GM23338 (cell line): ENCODE data around the gene FDXACB1. TPM values are rescaled to one million over a fixed set of nuclear protein-coding genes. Genes with fewer than 3 reads are reported as not detected.

ENCODE experiments used
- ATAC-seq: fragments of 200-7000 bp; cut with Tn5 transposase; 3 replicates; pipeline ENCODE4 v1.9.1; 2020
- DNase-seq: peaks from one replicate; pipeline ENCODE4 v3.0.0-alpha.2; 2015; ENCODE audit warnings: low spot score
- H2AFZ ChIP-seq: fragments of 200-600 bp; sonication (generic); 2 replicates; pipeline ENCODE4 v1.8.0; 2016; ENCODE audit warnings: antibody characterized with exemption, mild to moderate bottlenecking, moderate library complexity
- H3F3A ChIP-seq: fragments of 200-600 bp; sonication (generic); replicated peaks from 2 replicates; pipeline ENCODE4 v1.8.0; 2017; ENCODE audit warnings: antibody characterized with exemption, mixed run types, low read depth
- H3K27ac ChIP-seq: fragments of 200-600 bp; sonication (generic); 2 replicates; pipeline ENCODE4 v1.6.1; 2016; ENCODE audit warnings: low read depth
- H3K27me3 ChIP-seq: fragments of 200-600 bp; sonication (generic); 2 replicates; pipeline ENCODE4 v1.8.0; 2016; ENCODE audit warnings: mild to moderate bottlenecking, mixed run types, moderate library complexity; ENCODE audit not compliant: insufficient read depth
- H3K36me3 ChIP-seq: fragments of 200-600 bp; sonication (generic); 2 replicates; pipeline ENCODE4 v1.8.0; 2016; ENCODE audit warnings: mild to moderate bottlenecking; ENCODE audit not compliant: insufficient read depth
- H3K4me1 ChIP-seq: fragments of 200-600 bp; sonication (generic); 2 replicates; pipeline ENCODE4 v1.8.0; 2016; ENCODE audit warnings: mild to moderate bottlenecking, moderate library complexity; ENCODE audit not compliant: insufficient read depth
- H3K4me2 ChIP-seq: fragments of 200-600 bp; sonication (generic); 2 replicates; pipeline ENCODE4 v1.7.1; 2017; ENCODE audit warnings: mixed run types
- H3K4me3 ChIP-seq: fragments of 200-600 bp; sonication (generic); 2 replicates; pipeline ENCODE4 v1.6.1; 2016; ENCODE audit warnings: mixed run types
- H3K79me2 ChIP-seq: fragments of 200-600 bp; sonication (generic); replicated peaks from 2 replicates; pipeline ENCODE4 v1.8.0; 2017; ENCODE audit warnings: mild to moderate bottlenecking; ENCODE audit not compliant: insufficient read depth
- H3K9me2 ChIP-seq: fragments of 200-600 bp; sonication (generic); 2 replicates; pipeline ENCODE4 v1.8.0; 2017; ENCODE audit not compliant: insufficient read depth
- H4K20me1 ChIP-seq: fragments of 200-600 bp; sonication (generic); replicated peaks from 2 replicates; pipeline ENCODE4 v1.8.0; 2017; ENCODE audit warnings: mild to moderate bottlenecking; ENCODE audit not compliant: insufficient read depth
- H3K27ac Mint-ChIP-seq: 2 replicates; pipeline ENCODE4 v1.8.0; 2020; ENCODE audit warnings: inconsistent platforms, mild to moderate bottlenecking, moderate library complexity, mixed read lengths
- H3K27me3 Mint-ChIP-seq: 3 replicates; pipeline ENCODE4 v1.8.0; 2022; ENCODE audit warnings: low read depth, mild to moderate bottlenecking, moderate library complexity, mixed read lengths, inconsistent platforms; ENCODE audit not compliant: insufficient read depth, poor library complexity
- H3K36me3 Mint-ChIP-seq: 3 replicates; pipeline ENCODE4 v1.8.0; 2021; ENCODE audit warnings: low read depth, mild to moderate bottlenecking, inconsistent platforms, moderate library complexity, mixed read lengths
- H3K4me1 Mint-ChIP-seq: 3 replicates; pipeline ENCODE4 v1.8.0; 2020; ENCODE audit warnings: mild to moderate bottlenecking, inconsistent platforms, mixed read lengths
- H3K4me3 Mint-ChIP-seq: 3 replicates; pipeline ENCODE4 v1.8.0; 2021; ENCODE audit warnings: moderate library complexity, mild to moderate bottlenecking, inconsistent platforms, mixed read lengths
- H3K9me3 Mint-ChIP-seq: 3 replicates; pipeline ENCODE4 v1.8.0; 2020; ENCODE audit warnings: moderate library complexity, mild to moderate bottlenecking, inconsistent platforms, mixed read lengths
- CREB1 ChIP-seq: fragments of 250-450 bp; sonication (Bioruptor Pico); IDR thresholded peaks from 2 replicates; pipeline ENCODE4 v1.5.0; 2020; ENCODE audit warnings: low read depth, mild to moderate bottlenecking, moderate library complexity
- EZH2 ChIP-seq: fragments of 200-600 bp; sonication (generic); IDR thresholded peaks from one replicate; pipeline ENCODE4 v1.8.0; 2017; ENCODE audit warnings: antibody characterized with exemption, mild to moderate bottlenecking, low read depth; ENCODE audit not compliant: unreplicated experiment
- EZH2phosphoT487 ChIP-seq: fragments of 200-600 bp; sonication (generic); IDR thresholded peaks from one replicate; pipeline ENCODE4 v1.8.1; 2018; ENCODE audit warnings: antibody characterized with exemption; ENCODE audit not compliant: unreplicated experiment
- JUNB ChIP-seq: IDR thresholded peaks from one replicate; pipeline ENCODE4 v1.6.1; 2016; ENCODE audit warnings: antibody characterized with exemption; ENCODE audit not compliant: unreplicated experiment
- NANOG ChIP-seq: IDR thresholded peaks from 2 replicates; pipeline ENCODE4 v1.6.1; 2016; ENCODE audit warnings: antibody characterized with exemption, borderline replicate concordance
- POLR2AphosphoS5 ChIP-seq: IDR thresholded peaks from 2 replicates; pipeline ENCODE4 v1.6.1; 2016; ENCODE audit warnings: antibody characterized with exemption, low read depth
- STAT1 ChIP-seq: IDR thresholded peaks from one replicate; pipeline ENCODE4 v1.6.1; 2016; ENCODE audit warnings: antibody characterized with exemption; ENCODE audit not compliant: unreplicated experiment
- ZNF114 ChIP-seq: fragments of 250-450 bp; sonication (Bioruptor Pico); IDR thresholded peaks from 2 replicates; pipeline ENCODE4 v1.5.0; 2020; ENCODE audit warnings: mild to moderate bottlenecking, moderate library complexity
- ZNF331 ChIP-seq: fragments of 250-450 bp; sonication (Bioruptor Pico); IDR thresholded peaks from 2 replicates; pipeline ENCODE4 v1.5.0; 2020; ENCODE audit warnings: low read depth, mild to moderate bottlenecking, moderate library complexity
- ZNF462 ChIP-seq: fragments of 250-450 bp; sonication (Bioruptor Pico); IDR thresholded peaks from 2 replicates; pipeline ENCODE4 v1.5.0; 2020; ENCODE audit warnings: mild to moderate bottlenecking, moderate library complexity
- polyA plus RNA-seq: library from polyadenylated mRNA; unstranded; fragments of >200 nt; fragmentation: Nextera tagmentation; extraction: Ambion mirVana; gene quantifications from 2 replicates; pipeline ENCODE4 v1.2.1, GENCODE V29; 2016
- total RNA-seq: library from RNA; depleted of rRNA; stranded (reverse); fragments of >200 nt; shearing (Covaris generic); gene quantifications from 2 replicates; pipeline ENCODE4 v1.2.3, GENCODE V29; 2014
- TF ChIP-seq, protein P1 (sequence below): IDR thresholded peaks from one replicate; pipeline ENCODE4 v1.6.1; 2018; ENCODE audit warnings: antibody characterized with exemption; ENCODE audit not compliant: unreplicated experiment
- TF ChIP-seq, protein P2 (sequence below), 2 experiments: fragments of 200-600 bp in 1 of 2; sonication (generic) in 1 of 2; conservative IDR thresholded peaks; 2 replicates each; pipeline versions ENCODE4 v1.5.1 to v1.6.1; 2016 to 2017; ENCODE audit warnings: antibody characterized with exemption in 2 of 2, low read depth in 2 of 2, mild to moderate bottlenecking in 2 of 2, moderate library complexity in 1 of 2
- TF ChIP-seq, protein P3 (sequence below): IDR thresholded peaks from 2 replicates; pipeline ENCODE4 v1.6.1; 2016; ENCODE audit warnings: antibody characterized with exemption

FDXACB1 gene
- total and polyA plus RNA-seq, 2 experiments from 2014 or later = 1.6 to 2.4 TPM

- Histone ChIP-seq H3K4me1 (no peaks in the 10 kb centered on the region), H3K4me2 (no peak overlapping the region), H3K9me2 (no peaks in the 10 kb centered on the region), H2AFZ (no peak overlapping the region), H4K20me1 (no peaks in the 10 kb centered on the region), H3K79me2 (no peaks in the 10 kb centered on the region), H3K27ac (no peak overlapping the region), H3K27me3 (no peaks in the 10 kb centered on the region), H3F3A (no peaks in the 10 kb centered on the region), H3K4me3 (no peak overlapping the region), H3K36me3 (peaks cover 3% of the 10 kb centered on the region; the same call in 1 of the 2 replicates)
- H3K27ac Mint-ChIP-seq = no peak overlapping the region
- H3K27me3 Mint-ChIP-seq = no peaks in the 10 kb centered on the region
- ATAC-seq (no peak), DNase-seq (no peak)
- H3K9me3 Mint-ChIP-seq = no peaks in the 10 kb centered on the region
- H3K4me3 Mint-ChIP-seq = no peak overlapping the region
- peaks cover 4% of the 10 kb centered on the region; the same call in 1 of the 3 replicates for H3K36me3 Mint-ChIP-seq
- TF ChIP-seq JUNB (no peak), EZH2 (no peak), POLR2AphosphoS5 (no peak), ZNF462 (CRISPR knock-in tag) (no peak), EZH2phosphoT487 (no peak), ZNF331 (no peak), STAT1 (no peak), NANOG (no peak), ZNF114 (no peak), CREB1 (CRISPR knock-in tag) (no peak)
- TF ChIP-seq, protein P1, sequence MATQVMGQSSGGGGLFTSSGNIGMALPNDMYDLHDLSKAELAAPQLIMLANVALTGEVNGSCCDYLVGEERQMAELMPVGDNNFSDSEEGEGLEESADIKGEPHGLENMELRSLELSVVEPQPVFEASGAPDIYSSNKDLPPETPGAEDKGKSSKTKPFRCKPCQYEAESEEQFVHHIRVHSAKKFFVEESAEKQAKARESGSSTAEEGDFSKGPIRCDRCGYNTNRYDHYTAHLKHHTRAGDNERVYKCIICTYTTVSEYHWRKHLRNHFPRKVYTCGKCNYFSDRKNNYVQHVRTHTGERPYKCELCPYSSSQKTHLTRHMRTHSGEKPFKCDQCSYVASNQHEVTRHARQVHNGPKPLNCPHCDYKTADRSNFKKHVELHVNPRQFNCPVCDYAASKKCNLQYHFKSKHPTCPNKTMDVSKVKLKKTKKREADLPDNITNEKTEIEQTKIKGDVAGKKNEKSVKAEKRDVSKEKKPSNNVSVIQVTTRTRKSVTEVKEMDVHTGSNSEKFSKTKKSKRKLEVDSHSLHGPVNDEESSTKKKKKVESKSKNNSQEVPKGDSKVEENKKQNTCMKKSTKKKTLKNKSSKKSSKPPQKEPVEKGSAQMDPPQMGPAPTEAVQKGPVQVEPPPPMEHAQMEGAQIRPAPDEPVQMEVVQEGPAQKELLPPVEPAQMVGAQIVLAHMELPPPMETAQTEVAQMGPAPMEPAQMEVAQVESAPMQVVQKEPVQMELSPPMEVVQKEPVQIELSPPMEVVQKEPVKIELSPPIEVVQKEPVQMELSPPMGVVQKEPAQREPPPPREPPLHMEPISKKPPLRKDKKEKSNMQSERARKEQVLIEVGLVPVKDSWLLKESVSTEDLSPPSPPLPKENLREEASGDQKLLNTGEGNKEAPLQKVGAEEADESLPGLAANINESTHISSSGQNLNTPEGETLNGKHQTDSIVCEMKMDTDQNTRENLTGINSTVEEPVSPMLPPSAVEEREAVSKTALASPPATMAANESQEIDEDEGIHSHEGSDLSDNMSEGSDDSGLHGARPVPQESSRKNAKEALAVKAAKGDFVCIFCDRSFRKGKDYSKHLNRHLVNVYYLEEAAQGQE = no peak
- TF ChIP-seq, protein P2, sequence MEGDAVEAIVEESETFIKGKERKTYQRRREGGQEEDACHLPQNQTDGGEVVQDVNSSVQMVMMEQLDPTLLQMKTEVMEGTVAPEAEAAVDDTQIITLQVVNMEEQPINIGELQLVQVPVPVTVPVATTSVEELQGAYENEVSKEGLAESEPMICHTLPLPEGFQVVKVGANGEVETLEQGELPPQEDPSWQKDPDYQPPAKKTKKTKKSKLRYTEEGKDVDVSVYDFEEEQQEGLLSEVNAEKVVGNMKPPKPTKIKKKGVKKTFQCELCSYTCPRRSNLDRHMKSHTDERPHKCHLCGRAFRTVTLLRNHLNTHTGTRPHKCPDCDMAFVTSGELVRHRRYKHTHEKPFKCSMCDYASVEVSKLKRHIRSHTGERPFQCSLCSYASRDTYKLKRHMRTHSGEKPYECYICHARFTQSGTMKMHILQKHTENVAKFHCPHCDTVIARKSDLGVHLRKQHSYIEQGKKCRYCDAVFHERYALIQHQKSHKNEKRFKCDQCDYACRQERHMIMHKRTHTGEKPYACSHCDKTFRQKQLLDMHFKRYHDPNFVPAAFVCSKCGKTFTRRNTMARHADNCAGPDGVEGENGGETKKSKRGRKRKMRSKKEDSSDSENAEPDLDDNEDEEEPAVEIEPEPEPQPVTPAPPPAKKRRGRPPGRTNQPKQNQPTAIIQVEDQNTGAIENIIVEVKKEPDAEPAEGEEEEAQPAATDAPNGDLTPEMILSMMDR (conservative IDR thresholded peaks at IDR 0.05; ENCODE audit: low read depth in 2 of 2) = no peak
- TF ChIP-seq, protein P3, sequence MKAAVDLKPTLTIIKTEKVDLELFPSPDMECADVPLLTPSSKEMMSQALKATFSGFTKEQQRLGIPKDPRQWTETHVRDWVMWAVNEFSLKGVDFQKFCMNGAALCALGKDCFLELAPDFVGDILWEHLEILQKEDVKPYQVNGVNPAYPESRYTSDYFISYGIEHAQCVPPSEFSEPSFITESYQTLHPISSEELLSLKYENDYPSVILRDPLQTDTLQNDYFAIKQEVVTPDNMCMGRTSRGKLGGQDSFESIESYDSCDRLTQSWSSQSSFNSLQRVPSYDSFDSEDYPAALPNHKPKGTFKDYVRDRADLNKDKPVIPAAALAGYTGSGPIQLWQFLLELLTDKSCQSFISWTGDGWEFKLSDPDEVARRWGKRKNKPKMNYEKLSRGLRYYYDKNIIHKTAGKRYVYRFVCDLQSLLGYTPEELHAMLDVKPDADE = no peak
- H3K4me1 Mint-ChIP-seq = no peaks in the 10 kb centered on the region
These were observed 23.5 kb downstream of the FDXACB1 start for GRCh38 chr11:111855506-111855905.
